ES-I3 (cell line): ENCODE measurements around the gene WDFY2.
"Not testable (repeated sequence)": the region's sequence is repeated elsewhere in the genome, so short reads cannot be mapped to it uniquely, and the experiment has no call there.

Experiments
- H3K36me3 ChIP-seq: 2 replicates; pipeline ENCODE4 v1.6.1; 2013; ENCODE audit warnings: mild to moderate bottlenecking, low read length, control low read depth, moderate library complexity; ENCODE audit not compliant: insufficient read depth
- H3K4me1 ChIP-seq: 2 replicates; pipeline ENCODE4 v1.6.1; 2013; ENCODE audit warnings: mild to moderate bottlenecking, control low read depth, low read length; ENCODE audit not compliant: insufficient read depth
- H3K9ac ChIP-seq: 2 replicates; pipeline ENCODE4 v1.6.1; 2013; ENCODE audit warnings: low read depth, mild to moderate bottlenecking, low read length, moderate library complexity
- H3K9me3 ChIP-seq: 2 replicates; pipeline ENCODE4 v1.6.1; 2013; ENCODE audit warnings: mild to moderate bottlenecking, low read length, moderate library complexity; ENCODE audit not compliant: control insufficient read depth, insufficient read depth

WDFY2 gene

DNA sequence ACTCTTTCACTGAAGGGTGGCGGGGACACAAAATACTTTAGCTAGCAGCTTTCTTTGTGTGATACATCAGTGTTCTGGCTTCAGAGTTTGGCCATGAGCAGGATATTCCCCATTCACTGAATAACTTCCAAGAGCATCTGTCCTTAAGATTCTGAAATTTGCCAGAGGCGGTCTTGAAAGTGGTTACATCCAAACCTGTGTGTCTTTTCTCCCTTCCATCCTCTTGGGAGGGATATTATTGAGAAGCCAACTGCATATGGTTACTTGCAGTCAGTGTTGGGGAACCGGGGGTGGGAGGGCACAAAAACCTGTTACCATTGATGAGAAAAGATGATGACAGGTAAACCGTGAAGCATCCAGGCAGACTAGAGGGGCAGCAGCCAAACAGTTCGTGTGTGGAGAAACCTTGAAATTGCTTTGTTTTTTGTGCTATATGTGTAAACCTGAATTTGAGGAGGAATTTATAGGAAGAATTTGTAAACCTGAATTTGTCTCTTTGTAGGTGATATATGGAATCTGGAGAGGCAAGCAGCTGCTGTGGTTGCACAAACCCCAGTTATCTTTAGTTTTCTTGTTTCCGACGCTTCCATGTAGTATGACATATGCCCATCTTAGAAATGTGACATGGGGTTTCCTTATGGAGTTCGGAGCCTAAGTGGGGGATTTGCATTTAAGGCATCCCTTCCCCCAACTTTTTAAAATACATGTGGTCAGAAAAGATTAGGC lies 104.8 kb downstream of the WDFY2 start:
- H3K36me3 ChIP-seq, result no peaks in the 10 kb centered on the region
- no peaks in the 10 kb centered on the region for H3K9me3 ChIP-seq
- peaks cover 26% of the 10 kb centered on the region for H3K4me1 ChIP-seq
- H3K9ac ChIP-seq, result no peak overlapping the region

DNA sequence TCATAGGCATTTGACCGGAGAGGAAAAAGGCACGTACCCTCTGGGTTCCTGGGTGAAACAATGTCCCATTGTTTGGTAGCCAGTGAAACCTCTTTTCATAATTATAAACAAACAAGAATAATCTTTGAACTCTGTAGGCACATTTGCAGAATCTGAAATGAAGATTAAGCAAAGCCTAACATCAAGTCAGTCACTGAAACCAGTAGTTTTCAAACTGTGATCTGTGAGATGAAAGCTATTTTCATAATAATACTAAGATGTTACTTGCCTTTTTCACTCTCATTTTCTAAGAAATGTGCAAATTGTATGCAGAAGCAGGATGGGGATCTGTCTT lies 105.4 kb downstream of the WDFY2 start:
- H3K9me3 ChIP-seq, result no peaks in the 10 kb centered on the region
- H3K4me1 ChIP-seq, result peaks cover 26% of the 10 kb centered on the region
- no peak overlapping the region for H3K9ac ChIP-seq
- no peaks in the 10 kb centered on the region for H3K36me3 ChIP-seq

DNA sequence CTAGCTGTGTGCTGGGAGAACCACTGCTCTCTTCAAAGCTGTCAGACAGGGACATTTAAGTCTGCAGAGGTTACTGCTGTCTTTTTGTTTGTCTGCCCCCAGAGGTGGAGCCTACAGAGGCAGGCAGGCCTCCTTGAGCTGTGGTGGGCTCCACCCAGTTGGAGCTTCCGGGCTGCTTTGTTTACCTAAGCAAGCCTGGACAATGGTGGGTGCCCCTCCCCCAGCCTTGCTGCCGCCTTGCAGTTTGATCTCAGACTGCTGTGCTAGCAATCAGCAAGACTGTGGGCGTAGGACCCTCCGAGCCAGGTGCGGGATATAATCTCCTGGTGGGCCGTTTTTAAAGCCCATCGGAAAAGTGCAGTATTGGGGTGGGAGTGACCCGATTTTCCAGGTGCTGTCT lies 111.4 kb downstream of the WDFY2 start:
- H3K36me3 ChIP-seq, H3K9ac ChIP-seq, H3K4me1 ChIP-seq, H3K9me3 ChIP-seq: not testable (repeated sequence)

DNA sequence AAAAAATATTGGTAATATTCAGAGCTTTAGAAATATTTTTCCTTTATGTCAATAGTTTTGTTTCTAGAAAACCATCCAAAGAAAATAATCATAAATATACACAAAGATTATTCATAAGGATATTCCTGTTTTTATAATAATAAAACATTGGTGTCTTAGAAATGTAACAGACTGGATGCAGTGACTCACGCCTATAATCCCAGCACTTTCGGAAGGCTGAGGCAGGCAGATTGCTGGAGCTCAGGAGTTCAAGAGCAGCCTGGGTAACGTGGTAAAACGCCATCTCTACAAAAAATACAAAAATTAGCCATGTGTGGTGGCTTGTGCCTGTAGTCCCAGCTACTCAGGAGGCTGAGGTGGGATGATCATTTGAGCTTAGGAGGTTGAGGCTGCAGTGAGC lies 112.9 kb downstream of the WDFY2 start:
- Histone ChIP-seq H3K9me3 (peaks cover 6% of the 10 kb centered on the region; the same call in 1 of the 2 replicates), H3K4me1 (no peaks in the 10 kb centered on the region), H3K36me3 (no peaks in the 10 kb centered on the region), H3K9ac (no peak overlapping the region)

DNA sequence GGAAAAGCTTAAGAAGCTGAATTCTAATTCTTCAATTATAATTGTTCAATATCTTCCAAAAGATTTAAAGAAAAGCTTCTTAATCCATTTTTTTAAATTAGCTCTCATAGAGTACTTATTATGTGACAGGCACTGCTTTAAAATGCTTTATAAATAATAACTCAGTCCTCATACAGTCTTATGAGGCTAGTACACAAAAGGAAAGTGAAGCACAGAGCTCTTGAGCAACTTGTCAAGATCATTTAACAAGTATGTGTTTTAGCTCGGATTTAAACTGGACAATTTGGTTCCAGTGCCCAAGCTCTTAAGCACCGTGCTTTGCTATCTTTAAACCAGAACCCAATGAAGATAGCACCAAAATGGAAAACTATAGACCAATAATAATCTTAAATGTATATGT lies 113.6 kb downstream of the WDFY2 start:
- no peak overlapping the region for H3K9ac ChIP-seq
- peaks cover 6% of the 10 kb centered on the region; the same call in 1 of the 2 replicates for H3K9me3 ChIP-seq
- no peaks in the 10 kb centered on the region for H3K4me1 ChIP-seq
- H3K36me3 ChIP-seq, result no peaks in the 10 kb centered on the region

DNA sequence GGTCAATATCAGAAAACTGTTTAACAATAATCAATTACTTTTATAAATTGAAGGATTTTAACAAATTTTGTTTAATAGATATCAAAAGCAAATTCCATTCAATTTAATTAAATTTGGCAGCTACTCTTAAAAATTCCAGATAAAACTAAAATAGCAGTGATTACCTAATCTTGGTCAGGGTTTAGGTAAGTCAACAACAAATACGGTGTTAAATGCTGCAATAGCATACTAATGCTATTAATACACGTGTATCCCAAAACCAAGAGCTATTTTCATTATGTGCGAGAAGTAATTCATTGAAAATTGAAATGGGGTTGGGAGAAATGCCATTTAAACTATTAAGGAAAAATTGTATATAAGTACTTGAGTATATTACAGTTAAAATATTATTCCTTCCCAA lies 114.1 kb downstream of the WDFY2 start:
- H3K9me3 ChIP-seq, result peaks cover 6% of the 10 kb centered on the region; the same call in 1 of the 2 replicates
- no peak overlapping the region for H3K9ac ChIP-seq
- no peaks in the 10 kb centered on the region for H3K4me1 ChIP-seq
- no peaks in the 10 kb centered on the region for H3K36me3 ChIP-seq

DNA sequence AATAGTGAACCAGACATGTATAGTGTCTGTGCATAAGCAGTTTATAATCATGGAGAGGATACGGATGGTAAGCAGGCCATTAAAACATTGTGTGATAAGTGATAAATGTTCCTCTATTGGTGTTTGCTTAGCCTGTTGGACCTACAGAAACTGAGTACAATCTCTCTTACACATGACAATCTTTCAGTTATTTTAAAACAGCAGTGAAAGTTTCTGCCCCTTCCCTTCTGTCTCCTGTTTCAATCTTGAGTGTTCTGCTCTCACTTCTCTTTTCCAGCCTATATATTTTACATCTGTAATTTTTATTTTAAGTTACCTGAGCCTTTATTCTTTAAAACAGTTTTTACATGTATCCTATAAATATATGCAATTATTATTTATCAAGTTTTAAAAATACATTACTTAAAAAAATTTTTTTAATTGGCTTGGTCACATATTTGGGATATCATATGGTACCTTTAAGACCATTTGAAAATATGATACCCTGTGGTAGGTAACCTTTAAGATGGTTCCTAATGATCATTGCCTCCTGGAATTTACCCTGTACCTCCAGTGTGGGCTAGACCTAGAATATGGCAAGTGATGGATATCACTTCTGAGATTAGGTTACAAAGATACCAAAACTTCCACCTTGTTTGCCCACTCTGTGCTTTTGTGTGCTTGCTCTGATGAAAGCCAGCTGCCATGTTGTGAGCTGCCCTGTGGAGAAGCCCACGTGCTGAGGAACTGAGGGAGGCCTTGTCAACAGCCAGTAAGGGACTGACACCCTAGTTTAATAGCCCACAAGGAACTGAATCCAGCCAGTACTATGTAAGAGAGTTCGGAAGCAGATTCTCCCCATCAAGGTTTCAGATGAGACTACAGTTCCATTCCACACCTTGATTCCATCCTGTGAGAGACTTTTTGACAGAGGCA lies 120.4 kb downstream of the WDFY2 start:
- Histone ChIP-seq H3K36me3 (no peaks in the 10 kb centered on the region; the same call in 1 of the 2 replicates), H3K9ac (no peak overlapping the region), H3K4me1 (no peaks in the 10 kb centered on the region), H3K9me3 (no peaks in the 10 kb centered on the region)

DNA sequence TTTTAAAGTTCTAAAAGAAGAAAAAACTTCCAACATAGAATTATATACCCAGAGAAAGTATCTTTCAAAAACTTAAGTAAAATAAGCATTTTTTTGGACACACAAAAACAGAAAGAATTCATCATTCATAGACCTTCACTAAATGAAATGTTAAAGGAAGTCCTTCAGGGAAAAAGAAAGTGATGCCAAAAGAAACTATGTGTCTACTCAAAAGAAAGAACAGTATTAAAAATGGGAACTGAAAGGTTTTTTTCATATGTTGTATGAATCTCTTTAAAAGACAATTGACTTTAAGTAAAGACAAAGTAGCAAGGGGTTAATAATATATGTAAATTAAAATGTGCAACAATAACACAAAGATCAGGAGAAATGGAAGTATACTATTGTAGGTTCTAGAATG lies 123.2 kb downstream of the WDFY2 start:
- no peaks in the 10 kb centered on the region for H3K9me3 ChIP-seq
- no peaks in the 10 kb centered on the region for H3K4me1 ChIP-seq
- H3K36me3 ChIP-seq, result no peaks in the 10 kb centered on the region; the same call in 1 of the 2 replicates
- H3K9ac ChIP-seq, result no peak overlapping the region

DNA sequence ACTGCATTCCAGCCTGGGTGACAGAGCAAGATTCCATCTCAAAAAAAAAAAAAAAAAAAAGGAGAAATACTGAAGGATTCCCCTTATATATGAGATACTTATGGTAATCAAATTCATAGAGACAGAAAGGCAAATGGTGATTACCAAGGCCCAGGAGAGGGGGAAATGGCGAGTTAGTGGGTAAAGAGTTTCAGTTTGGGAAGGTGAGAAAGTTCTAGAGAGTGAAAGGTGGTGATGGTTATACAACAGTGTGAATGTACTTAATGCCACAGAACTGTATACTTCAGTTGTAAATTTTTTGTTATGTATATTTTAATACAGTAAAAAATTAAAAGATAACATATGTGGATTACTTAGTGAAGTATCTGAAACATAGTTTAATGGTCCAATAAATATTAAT lies 129.5 kb downstream of the WDFY2 start:
- no peaks in the 10 kb centered on the region; the same call in 1 of the 2 replicates for H3K36me3 ChIP-seq
- H3K9ac ChIP-seq, result no peak overlapping the region
- H3K9me3 ChIP-seq, result no peaks in the 10 kb centered on the region
- H3K4me1 ChIP-seq, result no peaks in the 10 kb centered on the region

DNA sequence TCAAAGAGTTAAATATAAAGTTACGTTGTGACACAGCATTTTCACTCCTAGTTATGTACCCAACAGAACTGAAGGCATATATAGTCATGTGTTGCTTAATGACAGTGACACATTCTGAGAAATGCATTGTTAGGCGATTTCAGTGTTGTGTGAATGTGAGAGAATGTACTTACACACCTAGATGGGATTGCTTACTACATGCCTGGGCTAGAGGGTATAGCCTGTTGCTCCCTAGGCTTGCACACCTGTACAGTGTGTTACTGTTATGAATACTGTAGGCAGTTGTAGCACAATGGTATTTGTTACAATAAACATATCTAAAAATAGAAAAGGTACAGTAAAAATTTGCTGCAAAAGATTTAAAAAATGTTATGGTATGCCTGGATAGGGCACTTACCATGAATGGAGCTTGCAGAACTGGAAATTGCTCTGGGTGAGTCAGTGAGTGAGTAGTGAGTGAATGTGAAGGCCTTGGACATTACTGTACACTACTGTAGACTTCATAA lies 130.5 kb downstream of the WDFY2 start:
- H3K4me1 ChIP-seq, result no peaks in the 10 kb centered on the region
- H3K9ac ChIP-seq, result no peak overlapping the region
- H3K9me3 ChIP-seq, result no peaks in the 10 kb centered on the region
- H3K36me3 ChIP-seq, result no peaks in the 10 kb centered on the region

DNA sequence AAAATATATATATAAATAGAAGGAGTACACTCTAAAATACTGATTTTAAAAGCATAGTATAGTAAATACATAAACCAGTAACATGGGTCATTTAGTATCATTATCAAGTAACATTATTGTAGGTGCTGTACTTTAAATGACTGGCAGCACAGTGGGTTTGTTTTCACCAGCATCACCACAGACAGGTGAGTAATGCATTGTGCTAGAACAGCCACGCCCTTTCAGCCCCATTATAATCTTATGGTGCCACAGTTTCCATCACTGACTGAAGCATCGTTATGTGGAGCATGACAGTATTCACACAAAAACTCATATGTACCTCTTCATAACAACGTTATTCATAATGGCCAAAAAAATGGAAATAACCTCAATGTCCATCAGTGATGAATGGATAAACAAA lies 131.4 kb downstream of the WDFY2 start:
- H3K9ac ChIP-seq, result no peak overlapping the region
- H3K4me1 ChIP-seq, result no peaks in the 10 kb centered on the region

DNA sequence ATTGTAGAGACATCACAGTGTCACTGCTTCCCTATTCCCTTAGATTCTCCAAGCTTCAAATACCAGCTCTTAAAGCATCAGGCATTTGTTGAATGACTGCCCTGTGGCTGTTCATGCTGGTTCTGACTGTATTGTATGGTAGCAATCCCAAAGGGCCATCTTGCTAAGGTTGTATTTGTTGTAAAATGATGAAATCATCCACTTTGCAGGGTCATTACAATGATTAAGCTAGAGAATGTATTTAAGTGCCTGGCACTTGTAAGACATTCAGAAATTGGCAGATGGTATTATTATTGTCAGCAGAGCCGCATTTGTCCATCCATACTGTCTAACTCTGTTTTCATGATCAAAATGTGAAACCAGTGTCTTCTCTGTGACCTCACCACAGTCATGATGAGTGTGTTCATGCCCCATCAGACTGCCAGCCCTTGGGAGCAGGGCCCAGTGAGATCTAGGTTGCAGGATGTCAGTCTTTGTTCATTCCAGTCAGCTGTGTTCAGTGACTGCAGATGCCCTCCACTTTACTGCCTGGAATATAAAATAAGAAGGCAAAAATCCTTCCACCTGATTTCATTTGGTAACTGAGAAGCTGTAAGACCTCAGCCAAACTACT lies 133.6 kb downstream of the WDFY2 start:
- no peaks in the 10 kb centered on the region for H3K9me3 ChIP-seq
- H3K4me1 ChIP-seq, result no peaks in the 10 kb centered on the region
- H3K9ac ChIP-seq, result no peak overlapping the region
- H3K36me3 ChIP-seq, result no peaks in the 10 kb centered on the region

More for the DNA sequence above, 131.4 kb downstream of the WDFY2 start:
- no peaks in the 10 kb centered on the region for H3K36me3 ChIP-seq
- no peaks in the 10 kb centered on the region for H3K9me3 ChIP-seq

DNA sequence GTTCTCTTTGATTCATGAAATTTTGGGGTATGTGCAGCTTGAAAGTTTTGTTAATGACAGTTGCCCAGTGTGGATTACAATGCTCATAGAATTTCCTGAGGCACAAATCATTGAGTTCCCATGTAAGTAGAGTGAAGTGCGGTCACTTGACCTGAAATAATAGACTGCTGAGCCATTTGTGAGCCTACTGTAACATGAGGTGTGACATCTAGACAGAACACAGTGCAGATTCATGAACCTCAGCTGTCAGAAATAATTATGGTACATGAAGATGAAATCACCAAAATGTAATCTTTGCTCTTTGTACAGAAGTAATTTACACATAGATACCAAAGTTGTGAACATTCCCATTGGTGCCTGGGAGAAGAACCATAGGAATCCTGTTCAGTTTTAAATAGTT lies 135.1 kb downstream of the WDFY2 start:
- Histone ChIP-seq H3K9ac (no peak overlapping the region), H3K36me3 (no peaks in the 10 kb centered on the region), H3K9me3 (no peaks in the 10 kb centered on the region), H3K4me1 (no peaks in the 10 kb centered on the region)

DNA sequence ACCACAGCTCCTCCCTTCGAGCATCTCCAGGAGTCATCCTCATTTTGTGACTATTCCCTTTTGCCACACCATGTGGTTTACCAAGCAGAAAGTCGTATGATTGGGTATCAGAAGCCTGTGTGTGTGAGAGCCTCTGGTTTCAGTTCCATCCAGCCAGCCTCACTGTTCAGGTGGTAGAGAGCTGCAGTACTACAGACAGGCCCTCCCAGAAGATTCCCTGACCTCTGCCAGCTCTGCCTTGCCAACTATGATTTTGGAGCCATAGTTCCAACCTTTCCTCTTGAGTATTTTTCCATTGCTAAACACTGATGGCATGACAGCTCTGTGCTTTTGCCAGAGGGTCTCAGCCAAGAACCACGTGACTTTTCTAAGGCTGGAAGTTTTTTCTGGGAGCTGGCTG lies 137.2 kb downstream of the WDFY2 start:
- Histone ChIP-seq H3K36me3 (no peaks in the 10 kb centered on the region; the same call in 1 of the 2 replicates), H3K4me1 (no peaks in the 10 kb centered on the region), H3K9me3 (no peaks in the 10 kb centered on the region), H3K9ac (no peak overlapping the region)
